WTC11 (cell line): ENCODE measurements around the gene NID2.

Source experiments
- CREB1 ChIP-seq: sonication (generic); formaldehyde crosslinking; IDR thresholded peaks from 2 replicates; pipeline ENCODE4 v1.8.0; 2023; ENCODE audit warnings: mild to moderate bottlenecking, missing genetic modification reagents
- EMX1 ChIP-seq: fragments of 250-450 bp; sonication (Bioruptor Pico); IDR thresholded peaks from 2 replicates; pipeline ENCODE4 v1.8.0; 2021; ENCODE audit warnings: mild to moderate bottlenecking
- ESRRA ChIP-seq: sonication (generic); formaldehyde crosslinking; IDR thresholded peaks from 2 replicates; pipeline ENCODE4 v1.8.1; 2022; ENCODE audit warnings: mild to moderate bottlenecking, missing genetic modification reagents, borderline replicate concordance
- ETV6 ChIP-seq: sonication (generic); formaldehyde crosslinking; IDR thresholded peaks from 2 replicates; pipeline ENCODE4 v1.8.1; 2022; ENCODE audit warnings: mild to moderate bottlenecking, missing genetic modification reagents
- GTF2I ChIP-seq: fragments of 250-450 bp; sonication (Bioruptor Pico); conservative IDR thresholded peaks from 2 replicates; pipeline ENCODE4 v1.4.0; 2021; ENCODE audit warnings: mild to moderate bottlenecking
- NFE2L1 ChIP-seq: sonication (generic); formaldehyde crosslinking; IDR thresholded peaks from 2 replicates; pipeline ENCODE4 v1.8.1; 2023; ENCODE audit warnings: missing genetic modification reagents
- NFYB ChIP-seq: sonication (generic); formaldehyde crosslinking; conservative IDR thresholded peaks from 2 replicates; pipeline ENCODE4 v1.8.0; 2022; ENCODE audit warnings: low read depth, missing genetic modification reagents
- OVOL2 ChIP-seq: fragments of 250-450 bp; sonication (Bioruptor Pico); IDR thresholded peaks from 2 replicates; pipeline ENCODE4 v1.9.0; 2021; ENCODE audit warnings: mild to moderate bottlenecking, borderline replicate concordance
- TEAD4 ChIP-seq: sonication (generic); formaldehyde crosslinking; IDR thresholded peaks from 2 replicates; pipeline ENCODE4 v1.8.0; 2022; ENCODE audit warnings: mild to moderate bottlenecking, missing genetic modification reagents
- ZBTB43 ChIP-seq: sonication (generic); formaldehyde crosslinking; IDR thresholded peaks from 2 replicates; pipeline ENCODE4 v1.8.1; 2023; ENCODE audit warnings: mild to moderate bottlenecking, missing genetic modification reagents
- ZSCAN18 ChIP-seq: fragments of 250-450 bp; sonication (Bioruptor Pico); IDR thresholded peaks from 2 replicates; pipeline ENCODE4 v2.1.2; 2022; ENCODE audit warnings: mild to moderate bottlenecking, moderate library complexity
- TF ChIP-seq, protein P1 (sequence below): fragments of 200-600 bp; IDR thresholded peaks from 2 replicates; pipeline ENCODE4 v1.8.0; 2022; ENCODE audit warnings: antibody characterized with exemption

GRCh38 chr14:52060080-52060479 lies 8.8 kb downstream of the NID2 start:
- TF ChIP-seq, protein P1, sequence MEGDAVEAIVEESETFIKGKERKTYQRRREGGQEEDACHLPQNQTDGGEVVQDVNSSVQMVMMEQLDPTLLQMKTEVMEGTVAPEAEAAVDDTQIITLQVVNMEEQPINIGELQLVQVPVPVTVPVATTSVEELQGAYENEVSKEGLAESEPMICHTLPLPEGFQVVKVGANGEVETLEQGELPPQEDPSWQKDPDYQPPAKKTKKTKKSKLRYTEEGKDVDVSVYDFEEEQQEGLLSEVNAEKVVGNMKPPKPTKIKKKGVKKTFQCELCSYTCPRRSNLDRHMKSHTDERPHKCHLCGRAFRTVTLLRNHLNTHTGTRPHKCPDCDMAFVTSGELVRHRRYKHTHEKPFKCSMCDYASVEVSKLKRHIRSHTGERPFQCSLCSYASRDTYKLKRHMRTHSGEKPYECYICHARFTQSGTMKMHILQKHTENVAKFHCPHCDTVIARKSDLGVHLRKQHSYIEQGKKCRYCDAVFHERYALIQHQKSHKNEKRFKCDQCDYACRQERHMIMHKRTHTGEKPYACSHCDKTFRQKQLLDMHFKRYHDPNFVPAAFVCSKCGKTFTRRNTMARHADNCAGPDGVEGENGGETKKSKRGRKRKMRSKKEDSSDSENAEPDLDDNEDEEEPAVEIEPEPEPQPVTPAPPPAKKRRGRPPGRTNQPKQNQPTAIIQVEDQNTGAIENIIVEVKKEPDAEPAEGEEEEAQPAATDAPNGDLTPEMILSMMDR = no peak
- TF ChIP-seq ETV6 (CRISPR knock-in tag) = no peak
- TF ChIP-seq NFE2L1 = no peak
- no peak for TF ChIP-seq TEAD4
- TF ChIP-seq ZBTB43 = no peak
- no peak for TF ChIP-seq EMX1 (CRISPR knock-in tag)
- no peak for TF ChIP-seq OVOL2 (CRISPR knock-in tag)
- TF ChIP-seq NFYB (CRISPR knock-in tag) = no peak
- no peak for TF ChIP-seq ESRRA (CRISPR knock-in tag)
- no peak for TF ChIP-seq ZSCAN18 (CRISPR knock-in tag)
- TF ChIP-seq GTF2I (CRISPR knock-in tag) = no peak
- TF ChIP-seq CREB1 (CRISPR knock-in tag) = no peak
